Chondrocyte (in vitro differentiated cells): Measurements from ENCODE around the gene APH1B. TPM values are rescaled to one million over a fixed set of nuclear protein-coding genes. Genes with fewer than 3 reads are reported as not detected.

Experiments used
- DNase-seq: peaks from one replicate; pipeline ENCODE4 v3.0.0; 2021; ENCODE audit warnings: mixed read lengths, low spot score
- H3K27ac Mint-ChIP-seq: one replicate; pipeline ENCODE4 v1.8.0; 2021; ENCODE audit warnings: mild to moderate bottlenecking, moderate library complexity, mixed read lengths; ENCODE audit not compliant: unreplicated experiment
- H3K27me3 Mint-ChIP-seq: 2 replicates; pipeline ENCODE4 v1.8.0; 2021; ENCODE audit warnings: low read depth, mixed read lengths
- H3K36me3 Mint-ChIP-seq: 2 replicates; pipeline ENCODE4 v1.8.0; 2021; ENCODE audit warnings: low read depth, mixed read lengths
- H3K4me1 Mint-ChIP-seq: 2 replicates; pipeline ENCODE4 v1.8.0; 2021; ENCODE audit warnings: low read depth, mild to moderate bottlenecking, mixed read lengths
- H3K4me3 Mint-ChIP-seq: one replicate; pipeline ENCODE4 v1.8.0; 2021; ENCODE audit warnings: mild to moderate bottlenecking, moderate library complexity, mixed read lengths; ENCODE audit not compliant: unreplicated experiment
- H3K9me3 Mint-ChIP-seq: 2 replicates; pipeline ENCODE4 v1.8.0; 2021; ENCODE audit warnings: low read depth, mixed read lengths
- total RNA-seq: library from RNA; stranded (reverse); gene quantifications from 3 replicates; pipeline ENCODE4 v1.2.1, GENCODE V29; 2021
- TF ChIP-seq, protein P1 (sequence below): fragments of 200-600 bp; sonication (generic); IDR thresholded peaks from 2 replicates; pipeline ENCODE4 v1.5.0; 2021; ENCODE audit warnings: antibody characterized with exemption, mild to moderate bottlenecking, moderate library complexity

Gene APH1B
- total RNA-seq, 1 donor from 2014 or later: 20.1 TPM

DNA sequence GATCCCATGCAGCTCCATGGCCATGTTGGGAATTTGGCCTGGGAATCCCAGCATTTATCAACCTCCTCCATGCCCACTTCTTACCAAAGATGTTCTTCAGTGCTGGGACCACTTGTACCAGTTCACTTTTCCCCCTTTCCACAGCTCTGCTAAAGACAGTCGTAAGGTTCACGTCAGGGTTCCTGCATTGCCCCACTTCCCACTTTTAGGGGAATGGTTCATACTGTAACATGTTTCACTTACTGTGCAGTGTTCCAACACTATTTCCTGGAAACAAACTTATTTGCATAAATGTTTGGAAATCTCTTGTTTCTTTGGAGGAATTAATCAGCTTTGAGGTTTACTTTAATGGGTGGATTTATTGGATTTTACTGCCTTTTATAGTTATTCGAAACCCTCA lies 17.0 kb downstream of the APH1B start:
- Mint-ChIP-seq H3K36me3 (peaks cover 19% of the 10 kb centered on the region), H3K27ac (peak overlapping the region; percentile 27), H3K27me3 (no peaks in the 10 kb centered on the region), H3K4me1 (peaks cover 32% of the 10 kb centered on the region), H3K4me3 (no peak overlapping the region), H3K9me3 (peaks cover 2% of the 10 kb centered on the region)
- no peak for DNase-seq
- TF ChIP-seq, protein P1, sequence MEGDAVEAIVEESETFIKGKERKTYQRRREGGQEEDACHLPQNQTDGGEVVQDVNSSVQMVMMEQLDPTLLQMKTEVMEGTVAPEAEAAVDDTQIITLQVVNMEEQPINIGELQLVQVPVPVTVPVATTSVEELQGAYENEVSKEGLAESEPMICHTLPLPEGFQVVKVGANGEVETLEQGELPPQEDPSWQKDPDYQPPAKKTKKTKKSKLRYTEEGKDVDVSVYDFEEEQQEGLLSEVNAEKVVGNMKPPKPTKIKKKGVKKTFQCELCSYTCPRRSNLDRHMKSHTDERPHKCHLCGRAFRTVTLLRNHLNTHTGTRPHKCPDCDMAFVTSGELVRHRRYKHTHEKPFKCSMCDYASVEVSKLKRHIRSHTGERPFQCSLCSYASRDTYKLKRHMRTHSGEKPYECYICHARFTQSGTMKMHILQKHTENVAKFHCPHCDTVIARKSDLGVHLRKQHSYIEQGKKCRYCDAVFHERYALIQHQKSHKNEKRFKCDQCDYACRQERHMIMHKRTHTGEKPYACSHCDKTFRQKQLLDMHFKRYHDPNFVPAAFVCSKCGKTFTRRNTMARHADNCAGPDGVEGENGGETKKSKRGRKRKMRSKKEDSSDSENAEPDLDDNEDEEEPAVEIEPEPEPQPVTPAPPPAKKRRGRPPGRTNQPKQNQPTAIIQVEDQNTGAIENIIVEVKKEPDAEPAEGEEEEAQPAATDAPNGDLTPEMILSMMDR: no peak

DNA sequence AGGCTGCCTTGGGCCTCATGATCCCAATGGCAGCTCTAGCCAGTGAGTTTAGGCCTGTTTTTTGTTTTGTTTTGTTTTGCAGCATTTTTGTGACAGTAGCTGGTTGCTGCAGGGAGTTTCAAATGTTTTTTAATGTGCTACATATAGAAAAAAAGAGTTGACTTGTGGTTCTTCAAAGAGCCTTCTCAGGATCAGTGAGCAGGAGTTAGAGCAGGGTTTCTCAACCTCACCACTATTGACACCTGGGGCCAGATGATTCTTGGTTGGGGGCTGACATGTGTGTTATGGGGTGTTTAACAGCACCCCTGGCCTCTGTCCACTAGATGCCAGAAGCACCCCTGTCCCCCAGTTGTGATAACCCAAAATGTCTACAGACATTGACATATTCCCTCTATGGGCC lies 17.9 kb downstream of the APH1B start:
- H3K4me1 Mint-ChIP-seq: peaks cover 29% of the 10 kb centered on the region
- peaks cover 2% of the 10 kb centered on the region for H3K9me3 Mint-ChIP-seq
- no peaks in the 10 kb centered on the region for H3K27me3 Mint-ChIP-seq
- no peak overlapping the region for H3K4me3 Mint-ChIP-seq
- TF ChIP-seq, protein P1: no peak
- peaks cover 24% of the 10 kb centered on the region for H3K36me3 Mint-ChIP-seq
- no peak overlapping the region for H3K27ac Mint-ChIP-seq
- no peak for DNase-seq

DNA sequence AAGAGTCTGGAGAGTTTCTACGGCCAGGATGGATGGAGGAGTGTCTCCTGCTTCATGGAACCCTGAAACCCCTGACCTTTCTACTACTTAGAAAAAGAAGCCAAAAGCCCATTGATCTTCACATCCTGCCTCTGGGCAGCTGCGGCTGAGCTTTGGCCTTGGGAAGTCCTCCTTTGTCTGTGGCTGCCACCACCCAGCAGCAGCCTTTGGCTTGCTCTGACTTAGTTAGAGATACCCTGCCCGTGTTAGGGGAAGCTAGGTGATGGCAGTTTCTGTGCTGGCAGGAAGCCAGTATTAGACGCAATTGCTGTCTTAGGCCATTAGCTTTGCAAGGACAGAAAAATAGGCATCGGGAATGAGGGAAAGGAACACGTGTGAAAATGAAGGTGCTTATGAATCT lies 18.8 kb downstream of the APH1B start:
- DNase-seq: no peak
- Mint-ChIP-seq H3K27me3 (no peaks in the 10 kb centered on the region), H3K36me3 (peaks cover 26% of the 10 kb centered on the region), H3K4me1 (peaks cover 28% of the 10 kb centered on the region), H3K9me3 (peaks cover 2% of the 10 kb centered on the region), H3K27ac (no peak overlapping the region), H3K4me3 (no peak overlapping the region)
- TF ChIP-seq, protein P1: no peak

DNA sequence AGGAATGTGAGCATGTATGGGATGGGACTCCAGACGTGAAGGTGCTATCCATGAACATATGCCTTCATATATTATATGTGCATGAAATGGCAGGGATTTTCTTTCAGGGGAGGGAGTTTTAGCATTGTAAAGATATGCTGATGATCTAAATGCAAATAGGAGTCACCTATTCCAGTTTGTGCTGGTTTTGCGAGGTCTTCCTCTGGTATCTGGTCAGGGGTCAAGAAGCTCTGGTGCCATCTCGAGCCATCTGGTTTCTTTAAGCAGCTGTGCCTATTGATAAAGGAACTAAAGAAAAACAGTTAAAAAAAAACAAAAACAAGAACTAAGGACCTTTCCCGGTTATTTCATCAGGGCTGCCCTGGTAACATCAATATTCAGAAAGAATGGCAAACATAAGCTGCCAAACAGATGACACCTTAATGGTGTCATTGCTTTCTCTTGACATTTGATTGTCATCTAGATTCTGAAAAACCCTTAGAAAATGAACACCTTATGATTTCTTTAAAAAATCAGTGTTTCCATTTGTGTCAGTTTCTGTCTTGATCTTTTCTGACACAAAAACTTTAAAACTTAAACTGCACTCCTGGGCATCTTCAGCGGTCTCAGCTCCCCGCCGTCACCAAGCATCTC lies 22.7 kb downstream of the APH1B start:
- Mint-ChIP-seq H3K9me3 (no peaks in the 10 kb centered on the region), H3K4me1 (peaks cover 13% of the 10 kb centered on the region), H3K27ac (no peak overlapping the region), H3K27me3 (no peaks in the 10 kb centered on the region), H3K36me3 (peaks cover 38% of the 10 kb centered on the region), H3K4me3 (no peak overlapping the region)
- TF ChIP-seq, protein P1: no peak
- no peak for DNase-seq

DNA sequence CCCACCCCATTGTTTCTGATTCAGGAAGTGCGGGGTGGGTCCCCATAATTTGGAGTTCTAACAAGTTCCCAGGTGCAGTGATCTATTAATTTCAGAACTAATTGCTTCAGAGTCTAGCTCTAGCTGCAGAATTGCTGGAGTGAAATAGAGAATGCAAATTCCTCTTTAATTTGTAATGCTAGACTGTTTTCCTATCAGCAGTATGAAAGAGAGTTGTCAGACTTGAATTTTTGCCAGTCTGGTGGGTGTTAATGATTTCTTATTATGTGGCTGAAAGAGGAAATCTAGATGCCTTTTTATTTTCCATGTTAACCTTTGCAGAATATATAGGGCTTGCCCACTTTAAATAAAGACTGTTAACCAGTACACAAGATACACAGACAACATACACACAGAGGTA lies 23.7 kb downstream of the APH1B start:
- Mint-ChIP-seq H3K4me1 (peaks cover 13% of the 10 kb centered on the region), H3K27me3 (no peaks in the 10 kb centered on the region), H3K9me3 (no peaks in the 10 kb centered on the region), H3K4me3 (no peak overlapping the region), H3K27ac (peak overlapping the region; percentile 8), H3K36me3 (peaks cover 40% of the 10 kb centered on the region)
- TF ChIP-seq, protein P1: no peak
- no peak for DNase-seq
